ENCODE data around the gene CD300LG.

CD300LG gene

DNA sequence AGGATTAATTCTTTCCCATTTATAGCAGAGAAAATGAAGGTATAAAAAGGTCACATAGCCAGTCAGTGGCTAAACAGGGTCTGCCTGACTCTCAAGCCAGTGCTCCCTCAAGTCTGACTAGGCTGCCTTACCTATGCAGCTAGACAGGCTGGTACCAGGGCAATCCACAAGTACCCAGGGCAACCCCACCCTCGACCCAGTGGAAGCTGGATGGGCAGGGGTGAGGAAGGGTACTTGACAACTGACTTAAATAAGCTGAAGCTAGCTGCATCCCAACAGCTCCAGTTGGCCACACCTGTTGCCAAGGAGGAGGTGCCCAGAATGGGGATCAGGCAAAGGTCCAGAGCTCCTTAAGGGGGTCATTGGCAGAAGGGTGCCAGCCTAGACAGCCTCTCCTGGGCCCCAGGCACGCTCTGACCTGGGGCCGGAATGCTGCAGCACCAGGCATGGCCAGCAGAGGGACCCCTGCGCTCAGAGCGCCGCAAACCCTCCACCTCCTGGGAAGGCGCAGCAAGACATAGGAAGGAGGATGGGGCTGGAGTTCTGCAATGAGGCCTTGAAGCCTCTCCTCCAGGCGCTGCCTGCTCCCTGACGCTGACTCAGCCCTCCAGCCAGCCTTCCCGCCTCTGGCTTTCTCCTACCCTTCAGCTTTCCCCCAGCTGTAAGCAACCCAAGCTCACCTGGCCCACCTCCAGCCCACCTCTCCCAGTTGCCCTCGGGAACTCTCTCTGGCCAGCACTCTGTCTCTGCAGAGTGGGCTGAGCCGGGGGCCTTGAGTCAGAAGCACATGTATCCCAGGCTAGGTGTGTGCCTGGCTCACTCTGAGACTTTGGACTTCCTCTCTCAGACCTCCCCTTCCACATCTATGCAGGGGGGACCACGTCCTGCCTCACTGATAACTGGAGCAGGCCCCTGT, 31.5 kb downstream of the CD300LG start:
- H3K4me3 ChIP-seq (ENCODE audit: low read depth, low read length) = no peak overlapping the region
- peak; percentile 4 for DNase-seq (ENCODE audit: low read depth)
- TF ChIP-seq, protein P1, sequence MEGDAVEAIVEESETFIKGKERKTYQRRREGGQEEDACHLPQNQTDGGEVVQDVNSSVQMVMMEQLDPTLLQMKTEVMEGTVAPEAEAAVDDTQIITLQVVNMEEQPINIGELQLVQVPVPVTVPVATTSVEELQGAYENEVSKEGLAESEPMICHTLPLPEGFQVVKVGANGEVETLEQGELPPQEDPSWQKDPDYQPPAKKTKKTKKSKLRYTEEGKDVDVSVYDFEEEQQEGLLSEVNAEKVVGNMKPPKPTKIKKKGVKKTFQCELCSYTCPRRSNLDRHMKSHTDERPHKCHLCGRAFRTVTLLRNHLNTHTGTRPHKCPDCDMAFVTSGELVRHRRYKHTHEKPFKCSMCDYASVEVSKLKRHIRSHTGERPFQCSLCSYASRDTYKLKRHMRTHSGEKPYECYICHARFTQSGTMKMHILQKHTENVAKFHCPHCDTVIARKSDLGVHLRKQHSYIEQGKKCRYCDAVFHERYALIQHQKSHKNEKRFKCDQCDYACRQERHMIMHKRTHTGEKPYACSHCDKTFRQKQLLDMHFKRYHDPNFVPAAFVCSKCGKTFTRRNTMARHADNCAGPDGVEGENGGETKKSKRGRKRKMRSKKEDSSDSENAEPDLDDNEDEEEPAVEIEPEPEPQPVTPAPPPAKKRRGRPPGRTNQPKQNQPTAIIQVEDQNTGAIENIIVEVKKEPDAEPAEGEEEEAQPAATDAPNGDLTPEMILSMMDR (IDR thresholded peaks at IDR 0.05; ENCODE audit: low read depth, low read length, missing control alignments) = peak; percentile 99

DNA sequence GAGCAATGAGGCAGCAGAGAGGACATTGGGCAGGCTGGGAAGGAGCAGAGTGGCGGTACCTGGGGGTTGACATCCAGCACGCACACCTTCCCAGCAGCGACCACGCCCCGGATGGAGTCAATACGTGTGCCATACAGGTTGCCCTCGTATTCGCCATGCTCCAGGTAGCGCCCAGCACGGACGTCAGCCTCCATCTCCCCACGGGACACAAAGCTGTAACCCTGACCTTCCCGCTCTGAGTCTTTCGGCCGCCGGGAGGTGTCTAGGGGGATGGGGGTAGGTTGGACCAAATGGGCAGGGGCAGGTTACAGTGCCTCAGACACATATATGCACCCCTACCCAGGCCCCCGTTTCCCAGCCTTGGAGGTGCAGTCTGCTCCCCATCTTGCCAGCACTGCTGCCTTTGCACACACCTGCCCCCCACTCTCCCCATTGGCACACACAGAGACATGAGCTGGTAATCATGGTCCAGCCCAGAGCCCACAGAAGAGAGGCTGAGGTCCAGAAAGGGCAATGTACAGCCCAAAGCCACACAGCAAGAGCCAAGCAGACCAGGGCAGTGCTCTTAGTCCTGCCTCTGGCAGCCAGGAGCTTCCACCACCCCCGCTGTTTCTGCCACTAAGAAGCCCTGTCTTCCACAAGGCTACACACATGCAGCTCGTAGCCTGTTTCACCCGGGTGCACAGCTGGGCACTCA, 32.9 kb downstream of the CD300LG start:
- TF ChIP-seq, protein P1 (IDR thresholded peaks at IDR 0.05; ENCODE audit: low read depth, low read length, missing control alignments) = no peak

DNA sequence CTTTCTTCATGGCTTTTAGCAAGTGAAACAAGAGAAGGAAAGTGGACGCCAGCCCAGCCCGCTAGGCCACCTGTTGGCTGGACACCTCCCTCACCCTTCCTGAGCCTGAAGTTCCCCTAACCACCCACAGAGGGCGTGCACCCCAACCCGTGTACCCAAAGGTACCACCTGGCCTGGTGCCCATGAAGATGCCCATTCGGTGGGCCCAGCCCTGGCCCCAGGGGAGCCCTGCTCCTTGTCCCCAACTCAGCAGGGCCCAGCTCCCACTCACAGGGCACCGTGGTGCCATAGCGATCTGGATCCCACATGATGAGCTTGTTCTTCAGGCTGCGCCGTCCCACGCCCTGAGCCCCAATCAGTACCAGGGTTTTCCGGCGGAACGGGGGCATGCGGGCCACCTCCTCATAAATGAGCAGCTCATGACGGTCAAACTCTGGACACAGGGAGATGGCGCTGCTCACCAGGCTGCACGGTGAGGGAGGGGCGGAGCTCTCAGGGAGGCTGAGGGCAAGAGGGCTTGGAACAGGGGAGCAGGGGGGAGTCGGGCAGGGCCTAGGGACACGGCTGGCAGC, 33.5 kb downstream of the CD300LG start:
- H3K4me3 ChIP-seq (ENCODE audit: low read depth, low read length) = no peak overlapping the region
- TF ChIP-seq, protein P1 (IDR thresholded peaks at IDR 0.05; ENCODE audit: low read depth, low read length, missing control alignments) = peak; percentile 92
- DNase-seq (ENCODE audit: low read depth) = no peak

More for the DNA sequence above, 32.9 kb downstream of the CD300LG start:
- DNase-seq (ENCODE audit: low read depth) = no peak
- H3K4me3 ChIP-seq (ENCODE audit: low read depth, low read length) = no peak overlapping the region

DNA sequence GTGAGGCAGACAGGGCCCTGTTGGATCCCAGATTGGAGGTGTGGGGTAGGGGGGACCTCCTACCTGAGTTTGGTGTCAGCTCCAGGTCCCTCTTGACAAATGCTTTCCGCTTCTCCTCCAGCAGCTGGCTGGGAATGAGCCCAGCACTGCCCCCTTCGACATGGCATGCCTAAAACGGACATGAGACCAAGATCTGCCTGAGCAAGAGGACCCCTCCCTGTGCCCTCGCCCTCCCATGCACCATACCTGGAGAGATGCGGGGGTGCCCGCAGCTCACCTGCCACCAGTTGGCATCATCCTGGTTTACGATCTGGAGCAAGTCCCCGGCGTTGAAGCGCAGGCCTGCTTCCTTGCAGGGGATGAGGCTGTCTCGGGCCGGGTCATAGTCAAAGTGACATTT, 34.2 kb downstream of the CD300LG start:
- DNase-seq (ENCODE audit: low read depth) = no peak
- TF ChIP-seq, protein P1 (IDR thresholded peaks at IDR 0.05; ENCODE audit: low read depth, low read length, missing control alignments) = no peak
- no peak overlapping the region for H3K4me3 ChIP-seq (ENCODE audit: low read depth, low read length)

DNA sequence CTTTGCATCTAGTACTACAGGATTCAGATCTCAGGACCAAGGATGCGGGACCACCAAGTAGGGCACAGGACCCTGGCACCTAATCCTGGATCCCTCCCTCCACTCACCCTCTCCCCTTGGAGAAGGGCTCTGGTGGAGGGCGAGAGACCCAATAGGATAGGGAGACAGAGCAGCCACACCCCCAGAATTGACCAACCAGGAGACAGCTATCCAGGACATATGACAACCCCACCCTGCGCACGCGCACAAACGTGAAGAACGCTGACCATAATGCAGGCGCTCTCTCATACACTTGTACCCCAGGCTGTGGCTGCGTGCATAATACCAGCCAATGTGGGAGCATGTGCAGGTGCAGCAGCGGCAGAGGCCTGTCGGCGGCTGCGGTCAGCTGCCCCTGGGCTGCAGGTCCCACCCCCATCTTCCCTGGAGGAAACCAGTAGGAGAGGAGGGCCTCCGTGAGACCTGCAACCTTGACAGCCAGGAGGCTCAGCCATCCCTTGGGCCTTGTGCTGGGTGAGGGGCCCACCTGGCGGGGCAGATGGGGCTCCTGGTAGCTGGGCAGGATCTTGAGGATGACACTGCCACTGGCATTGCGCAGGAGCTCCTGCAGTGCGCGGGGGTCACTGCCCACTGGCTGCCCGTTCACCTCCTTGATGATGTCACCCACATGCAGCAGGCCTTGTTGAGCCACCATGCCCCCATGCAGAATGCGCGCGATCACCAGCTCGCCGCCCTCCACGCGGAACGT, 35.0 kb downstream of the CD300LG start:
- TF ChIP-seq, protein P1 (IDR thresholded peaks at IDR 0.05; ENCODE audit: low read depth, low read length, missing control alignments) = no peak
- DNase-seq (ENCODE audit: low read depth) = no peak
- H3K4me3 ChIP-seq (ENCODE audit: low read depth, low read length) = no peak overlapping the region

DNA sequence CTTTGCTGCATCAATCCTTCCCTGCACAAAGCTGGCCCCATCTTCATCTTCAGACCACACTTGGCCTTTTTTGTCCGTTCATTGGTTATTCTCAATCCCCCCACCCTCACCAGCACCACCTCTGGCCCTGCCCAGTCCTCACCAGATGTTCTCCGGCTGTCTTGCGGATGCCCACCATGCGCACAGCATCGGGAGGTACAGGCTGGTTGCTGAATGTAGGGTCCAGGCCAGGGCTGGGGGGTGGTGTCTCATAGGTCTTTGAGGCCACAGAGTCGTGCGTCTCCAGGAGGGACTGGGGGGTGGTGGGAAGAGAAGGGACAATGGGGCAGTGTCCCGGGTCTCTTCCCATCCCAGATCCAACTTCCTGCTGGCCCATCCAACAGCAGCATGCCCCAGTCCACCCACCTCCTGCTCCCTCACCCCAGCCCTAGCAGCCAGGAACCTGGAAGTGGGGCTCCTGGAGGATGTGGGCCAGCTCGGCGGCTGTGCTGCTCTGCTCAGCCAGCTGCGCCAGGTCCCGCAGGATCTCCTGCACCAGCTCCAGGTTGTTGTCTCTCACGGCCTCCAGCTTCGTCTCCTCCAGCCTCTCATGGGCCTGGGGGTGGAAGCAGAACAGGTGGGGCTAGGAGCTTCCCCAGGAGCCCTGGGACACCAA, 35.9 kb downstream of the CD300LG start:
- TF ChIP-seq, protein P1 (IDR thresholded peaks at IDR 0.05; ENCODE audit: low read depth, low read length, missing control alignments) = no peak
- DNase-seq (ENCODE audit: low read depth) = no peak
- no peak overlapping the region for H3K4me3 ChIP-seq (ENCODE audit: low read depth, low read length)

Data from GM12864 (cell line).